Measurements from ENCODE around the gene SPANXN3.
"Not testable (repeated sequence)": the region's sequence is repeated elsewhere in the genome, so short reads cannot be mapped to it uniquely, and the experiment has no call there.

Gene SPANXN3

GRCh38 chrX:143517375-143517774 is at the start of gene SPANXN3:
SPANXN3 (minus strand) TSS chrX:143517475; CDS start chrX:143517391, 84 bp downstream.
- DNase-seq: not testable (repeated sequence)

- peak; percentile 18 for DNase-seq
Observed at GRCh38 chrX:143536176-143536575, 18.9 kb upstream of the SPANXN3 start.

- DNase-seq: not testable (repeated sequence)
Observed at GRCh38 chrX:143502196-143502595, 15.1 kb downstream of the SPANXN3 start.

- DNase-seq: no peak
Observed at GRCh38 chrX:143500751-143501150, 16.5 kb downstream of the SPANXN3 start.

GRCh38 chrX:143486105-143486504 is 31.2 kb downstream of the SPANXN3 start:
- no peak for DNase-seq

- no peak for DNase-seq
Observed at GRCh38 chrX:143476751-143477150, 40.5 kb downstream of the SPANXN3 start.

- peak; percentile 93 for DNase-seq
Observed at GRCh38 chrX:143472347-143472938, 44.8 kb downstream of the SPANXN3 start.

GRCh38 chrX:143466130-143466529 is 51.1 kb downstream of the SPANXN3 start:
- DNase-seq: no peak

- DNase-seq: no peak
Observed at GRCh38 chrX:143462696-143463095, 54.6 kb downstream of the SPANXN3 start.

- DNase-seq: no peak
Observed at GRCh38 chrX:143461606-143462005, 55.7 kb downstream of the SPANXN3 start.

Data from NCI-H1105 treated with DMSO at 0.1 percent for 48 hours (cell line).